Body of pancreas (tissue), 4 donors: Measurements from ENCODE around the gene HSPA12A. TPM values are rescaled to one million over a fixed set of nuclear protein-coding genes. Genes with fewer than 3 reads are reported as not detected.
A peak's percentile ranks its signal among the peaks of the same experiment; 100 is the strongest.

ENCODE experiments used
- ATAC-seq: fragments of 150-250 bp; one replicate; pipeline ENCODE4 v1.9.1; 2016
- DNase-seq, 4 donors: peaks; one replicate each; pipeline ENCODE4 v3.0.0-alpha.2; 2019
- H3K27ac ChIP-seq, 4 donors: fragments of 200-600 bp; sonication (generic); 1 replicate in 3 of 4; 2 replicates in 1 of 4; pipeline versions ENCODE4 v1.5.1 to v1.6.1; 2016 to 2019; ENCODE audit warnings: mild to moderate bottlenecking in 1 of 4, mixed read lengths in 1 of 4, moderate library complexity in 1 of 4
- H3K27me3 ChIP-seq, 2 donors: fragments of 200-600 bp; sonication (generic); one replicate each; pipeline ENCODE4 v1.6.0; 2016; ENCODE audit warnings: mild to moderate bottlenecking in 1 of 2
- H3K36me3 ChIP-seq, 2 donors: fragments of 200-600 bp; sonication (generic); replicated peaks in 1 of 2; 2 replicates each; pipeline ENCODE4 v1.5.1; 2016; ENCODE audit warnings: low read depth in 2 of 2; ENCODE audit not compliant: insufficient read depth in 1 of 2
- H3K4me1 ChIP-seq: fragments of 200-600 bp; sonication (generic); one replicate; pipeline ENCODE4 v1.6.0; 2016
- H3K4me3 ChIP-seq, 2 donors: fragments of 200-600 bp; sonication (generic); 1 replicate in 1 of 2; 2 replicates in 1 of 2; pipeline ENCODE4 v1.5.1; 2016 to 2019
- H3K9me3 ChIP-seq, 3 donors: fragments of 200-600 bp; sonication (generic); 1 replicate in 2 of 3; 2 replicates in 1 of 3; pipeline ENCODE4 v1.5.1; 2016
- POLR2A ChIP-seq, 3 donors: fragments of 450-650 bp; IDR thresholded peaks; one replicate each; pipeline ENCODE4 v1.6.1; 2016; ENCODE audit warnings: antibody characterized with exemption in 3 of 3, mild to moderate bottlenecking in 2 of 3
- WGBS, 2 donors: methylation state at CpG; one replicate each; pipeline ENCODE4 v1.1.5; 2017; 5-methylcytosine and 5-hydroxymethylcytosine counted together
- intact Hi-C: fragments of 100-400 bp; cut with DNase I; formaldehyde crosslinking; loops from one replicate; pipeline ENCODE4 v1.15.1; 2023
- total RNA-seq, 2 donors: library from RNA; depleted of rRNA; stranded (reverse); fragments of >200 nt; gene quantifications; one replicate each; pipeline ENCODE4 v1.1.0, GENCODE V29; 2016
- TF ChIP-seq, protein P1 (sequence below), 7 experiments: fragments of 450-650 bp in 4 of 7; fragments of 200-600 bp in 3 of 7; sonication (generic) in 3 of 7; IDR thresholded peaks; one replicate each; pipeline ENCODE4 v1.5.1; 2016 to 2019; ENCODE audit warnings: antibody characterized with exemption in 7 of 7

The HSPA12A gene
- total RNA-seq, 2 donors from 2014 or later, result 8.3 to 22.7 TPM

DNA sequence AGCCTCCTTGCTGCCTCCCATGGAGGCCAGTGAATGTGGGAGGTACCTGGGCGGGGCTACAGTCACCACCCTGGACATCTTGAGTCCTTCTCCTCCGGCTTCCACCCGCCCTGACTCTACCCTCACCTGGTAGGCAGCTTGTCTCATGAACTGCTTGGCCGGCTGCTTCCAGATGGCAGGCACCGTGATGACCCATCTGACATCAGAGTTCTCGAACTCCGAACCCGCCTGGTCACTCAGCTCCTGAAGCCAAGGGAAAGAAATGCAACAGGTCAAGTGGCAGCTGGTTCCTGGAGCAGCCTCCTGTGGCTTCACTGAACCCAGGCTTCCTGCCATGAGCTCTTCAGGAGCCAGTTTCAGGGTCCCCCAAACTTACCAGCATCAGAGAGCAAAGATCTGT lies 50.1 kb downstream of the HSPA12A start:
- no peak for TF ChIP-seq POLR2A (IDR thresholded peaks at IDR 0.05)
- TF ChIP-seq, protein P1, sequence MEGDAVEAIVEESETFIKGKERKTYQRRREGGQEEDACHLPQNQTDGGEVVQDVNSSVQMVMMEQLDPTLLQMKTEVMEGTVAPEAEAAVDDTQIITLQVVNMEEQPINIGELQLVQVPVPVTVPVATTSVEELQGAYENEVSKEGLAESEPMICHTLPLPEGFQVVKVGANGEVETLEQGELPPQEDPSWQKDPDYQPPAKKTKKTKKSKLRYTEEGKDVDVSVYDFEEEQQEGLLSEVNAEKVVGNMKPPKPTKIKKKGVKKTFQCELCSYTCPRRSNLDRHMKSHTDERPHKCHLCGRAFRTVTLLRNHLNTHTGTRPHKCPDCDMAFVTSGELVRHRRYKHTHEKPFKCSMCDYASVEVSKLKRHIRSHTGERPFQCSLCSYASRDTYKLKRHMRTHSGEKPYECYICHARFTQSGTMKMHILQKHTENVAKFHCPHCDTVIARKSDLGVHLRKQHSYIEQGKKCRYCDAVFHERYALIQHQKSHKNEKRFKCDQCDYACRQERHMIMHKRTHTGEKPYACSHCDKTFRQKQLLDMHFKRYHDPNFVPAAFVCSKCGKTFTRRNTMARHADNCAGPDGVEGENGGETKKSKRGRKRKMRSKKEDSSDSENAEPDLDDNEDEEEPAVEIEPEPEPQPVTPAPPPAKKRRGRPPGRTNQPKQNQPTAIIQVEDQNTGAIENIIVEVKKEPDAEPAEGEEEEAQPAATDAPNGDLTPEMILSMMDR (IDR thresholded peaks at IDR 0.05), result no peak
- ATAC-seq, result no peak
- Histone ChIP-seq H3K4me3 (no peak overlapping the region), H3K27me3 (no peaks in the 10 kb centered on the region), H3K4me1 (peaks cover 9% of the 10 kb centered on the region), H3K9me3 (no peaks in the 10 kb centered on the region), H3K27ac (no peak overlapping the region), H3K36me3 (no peaks in the 10 kb centered on the region)
- intact Hi-C loops, result no loop called here
- 83 to 96% methylated on average over 4 to 8 of the region's 8 CpGs for WGBS, 2 donors
- no peak for DNase-seq

DNA sequence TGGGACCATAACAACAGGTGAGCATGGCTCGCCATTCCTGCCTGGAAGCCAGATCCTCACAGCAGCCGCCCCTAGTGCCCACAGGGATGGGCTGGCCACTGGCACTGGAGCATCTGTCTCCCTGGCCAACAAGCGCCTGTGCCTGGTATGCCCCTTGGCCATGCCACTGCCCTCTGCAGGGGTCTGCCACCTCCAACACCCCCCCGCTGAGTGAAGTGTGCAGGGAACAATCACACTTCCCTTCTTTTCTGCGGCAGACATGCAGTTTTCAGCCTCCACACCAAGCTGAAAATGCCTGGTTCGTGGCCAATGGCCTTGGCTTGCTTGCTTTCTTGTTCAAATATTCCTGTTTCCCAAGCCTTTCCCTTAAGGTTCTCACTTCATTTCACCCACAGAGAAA lies 50.7 kb downstream of the HSPA12A start:
- intact Hi-C loops, result no loop called here

DNA sequence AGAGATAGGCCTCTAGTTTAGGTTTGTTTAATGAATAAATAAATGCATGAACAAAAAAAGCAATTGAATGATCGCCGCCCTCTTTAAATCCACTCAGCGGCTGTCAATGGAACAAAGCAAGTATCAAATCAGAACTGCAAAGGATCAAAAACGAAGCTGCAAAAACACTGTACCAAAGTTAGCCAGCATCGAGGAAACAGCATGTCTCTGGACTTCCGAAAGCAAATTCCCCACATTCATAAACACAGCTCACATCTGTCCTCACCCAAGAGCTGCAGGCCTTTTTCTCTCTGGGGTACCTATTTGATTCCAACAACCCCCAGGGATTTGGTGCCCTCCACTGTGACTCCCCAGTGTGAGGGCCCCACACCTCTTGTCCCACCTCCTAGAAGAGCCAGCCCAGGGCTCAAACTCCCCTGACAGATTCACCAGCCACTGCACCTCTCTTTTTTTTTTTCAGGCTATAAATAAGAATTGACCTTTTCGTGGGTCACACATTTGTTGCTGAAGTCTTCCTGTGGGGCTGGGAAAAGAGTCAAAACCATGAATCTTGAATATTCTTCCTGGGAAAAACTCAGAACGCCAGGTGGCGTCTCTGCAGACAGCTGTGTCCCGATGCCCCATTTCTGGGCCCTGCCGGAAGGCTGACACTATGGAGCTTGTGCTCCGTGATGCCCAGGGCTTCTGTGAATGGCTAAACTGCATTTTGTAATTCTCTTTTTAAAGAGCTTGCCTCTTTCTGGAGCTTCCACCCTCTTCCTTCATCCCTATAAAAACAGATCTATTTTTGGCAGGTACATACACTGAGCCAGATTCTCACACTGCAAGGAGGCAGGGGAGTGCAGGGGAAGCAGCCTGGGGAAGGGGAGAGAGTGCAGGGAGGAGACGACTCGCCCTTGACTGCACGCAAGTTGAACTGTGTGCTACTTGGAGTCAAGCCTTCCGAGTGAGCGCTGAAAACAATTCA lies 51.7 kb downstream of the HSPA12A start:
- no peak for ATAC-seq
- DNase-seq, result peak in 3 of 4 donors; percentile 29 to 54 (median 47)
- H3K27me3 ChIP-seq, result no peaks in the 10 kb centered on the region
- intact Hi-C loops, result no loop called here
- peaks cover 9% of the 10 kb centered on the region for H3K4me1 ChIP-seq
- H3K36me3 ChIP-seq, result no peaks in the 10 kb centered on the region
- no peak for TF ChIP-seq POLR2A (IDR thresholded peaks at IDR 0.05)
- TF ChIP-seq, protein P1 (IDR thresholded peaks at IDR 0.05), result peak in 2 of 7 experiments; percentile 36 to 39
- H3K9me3 ChIP-seq, result no peaks in the 10 kb centered on the region
- WGBS, 2 donors, result 66 to 80% methylated on average over 17 of the region's 17 CpGs
- H3K27ac ChIP-seq, result no peak overlapping the region
- no peak overlapping the region for H3K4me3 ChIP-seq

More for the DNA sequence above, 50.7 kb downstream of the HSPA12A start:
- H3K4me1 ChIP-seq, result peaks cover 9% of the 10 kb centered on the region
- ATAC-seq (no peak), DNase-seq (peak in 3 of 4 donors; percentile 21 to 54 (median 33))
- TF ChIP-seq POLR2A (IDR thresholded peaks at IDR 0.05), result no peak
- TF ChIP-seq, protein P1 (IDR thresholded peaks at IDR 0.05), result no peak
- H3K9me3 ChIP-seq, result no peaks in the 10 kb centered on the region
- no peaks in the 10 kb centered on the region for H3K27me3 ChIP-seq
- 38 to 43% methylated on average over 5 to 6 of the region's 6 CpGs for WGBS, 2 donors
- H3K4me3 ChIP-seq, result no peak overlapping the region
- no peak overlapping the region for H3K27ac ChIP-seq
- H3K36me3 ChIP-seq, result no peaks in the 10 kb centered on the region

DNA sequence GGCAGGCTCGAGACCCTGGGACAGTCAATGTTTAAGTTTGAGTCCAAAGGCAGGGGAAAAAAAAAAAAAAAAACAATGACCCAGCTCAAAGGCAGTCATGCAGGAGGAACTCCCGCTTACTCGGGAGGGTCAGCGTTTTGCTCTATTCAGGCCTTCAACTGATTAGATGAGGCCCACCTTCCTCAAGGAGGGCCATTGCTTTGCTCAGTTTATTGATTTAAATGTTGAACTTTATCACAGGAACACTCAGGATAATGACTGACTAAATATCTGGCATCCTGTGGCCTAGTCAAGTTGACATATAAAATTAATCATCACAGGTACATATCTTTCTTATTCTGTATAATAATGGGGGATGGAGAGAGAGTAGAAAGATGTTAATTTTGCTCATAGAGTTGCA lies 52.6 kb downstream of the HSPA12A start:
- ATAC-seq, result no peak
- Histone ChIP-seq H3K4me3 (no peak overlapping the region), H3K27ac (no peak overlapping the region), H3K9me3 (no peaks in the 10 kb centered on the region), H3K36me3 (no peaks in the 10 kb centered on the region), H3K27me3 (no peaks in the 10 kb centered on the region), H3K4me1 (peaks cover 9% of the 10 kb centered on the region)
- intact Hi-C loops, result no loop called here
- 92 to 93% methylated on average over 4 of the region's 4 CpGs for WGBS, 2 donors
- TF ChIP-seq, protein P1 (IDR thresholded peaks at IDR 0.05), result no peak
- TF ChIP-seq POLR2A (IDR thresholded peaks at IDR 0.05), result no peak
- no peak for DNase-seq
